Stimulated activated CD4-positive, alpha-beta T cell treated with anti-CD3 and anti-CD28 coated beads, Interleukin-4, amount 100 ng/mL, for 4 hours (primary cell): ENCODE measurements around the gene PGC.
A peak's percentile ranks its signal among the peaks of the same experiment; 100 is the strongest.

ENCODE experiments used
- DNase-seq, 2 experiments: peaks; one replicate each; pipeline ENCODE4 v3.0.0-alpha.2; 2020

Gene PGC

GRCh38 chr6:41747256-41748101 lies at the start of gene PGC:
Gene PGC, minus strand, starts transcription at chr6:41747397. Its CDS starts 63 bp downstream, at chr6:41747334.
- no peak for DNase-seq

GRCh38 chr6:41796474-41796873 lies 49.3 kb upstream of the PGC start:
- no peak for DNase-seq

GRCh38 chr6:41791984-41792383 lies 44.8 kb upstream of the PGC start:
- DNase-seq, result no peak

GRCh38 chr6:41791305-41791704 lies 44.1 kb upstream of the PGC start:
- DNase-seq, result no peak

GRCh38 chr6:41790045-41790444 lies 42.8 kb upstream of the PGC start:
- no peak for DNase-seq

- no peak for DNase-seq
These were observed 42.2 kb upstream of the PGC start for GRCh38 chr6:41789390-41789724.

- DNase-seq, result peak; percentile 92 to 94
These were observed 40.2 kb upstream of the PGC start, which contains the start of gene TOMM6 for GRCh38 chr6:41787219-41787917. Gene TOMM6, plus strand, starts transcription at chr6:41787694. Its CDS starts 4 bp downstream, at chr6:41787698.

GRCh38 chr6:41786451-41787218 lies 39.4 kb upstream of the PGC start:
- peak; percentile 81 to 88 for DNase-seq

- DNase-seq, result no peak
These were observed 38.7 kb upstream of the PGC start for GRCh38 chr6:41785689-41786450.

- DNase-seq, result no peak
These were observed 38.1 kb upstream of the PGC start for GRCh38 chr6:41785254-41785653.

GRCh38 chr6:41784581-41785171 lies 37.5 kb upstream of the PGC start:
- no peak for DNase-seq

- no peak for DNase-seq
These were observed 36.0 kb upstream of the PGC start for GRCh38 chr6:41783106-41783780.

- no peak for DNase-seq
These were observed 34.2 kb upstream of the PGC start for GRCh38 chr6:41781366-41781730.

- DNase-seq, result no peak
These were observed 33.6 kb upstream of the PGC start, which contains the start of gene PRICKLE4 for GRCh38 chr6:41780551-41781365. Gene PRICKLE4, plus strand, starts transcription at chr6:41780782. Its CDS starts 2,692 bp downstream, at chr6:41783474.

GRCh38 chr6:41779788-41780550 lies 32.8 kb upstream of the PGC start, which contains the start of gene FRS3:
Gene FRS3, minus strand, starts transcription at chr6:41779900. Its CDS starts 2,913 bp downstream, at chr6:41776987.
- peak; percentile 98 to 100 for DNase-seq

- no peak for DNase-seq
These were observed 32.1 kb upstream of the PGC start for GRCh38 chr6:41779336-41779735.

GRCh38 chr6:41778895-41779294 lies 31.7 kb upstream of the PGC start:
- DNase-seq, result no peak

GRCh38 chr6:41777551-41778285 lies 30.5 kb upstream of the PGC start:
- no peak for DNase-seq

GRCh38 chr6:41775293-41775882 lies 28.2 kb upstream of the PGC start:
- DNase-seq, result no peak
